Measurements from ENCODE around the gene NAT10.
"Not testable (repeated sequence)": the region's sequence is repeated elsewhere in the genome, so short reads cannot be mapped to it uniquely, and the experiment has no call there.

NAT10 gene

GRCh38 chr11:34091825-34092224 lies 13.6 kb upstream of the NAT10 start:
- H3K9me3 ChIP-seq (ENCODE audit: insufficient read depth, low read depth, low read length): no peaks in the 10 kb centered on the region
- no peak for DNase-seq
- no peaks in the 10 kb centered on the region for H3K4me1 ChIP-seq (ENCODE audit: control insufficient read depth in 1 of 2, insufficient read depth in 2 of 2, low read length in 2 of 2)
- no peak overlapping the region for H2AFZ ChIP-seq (ENCODE audit: insufficient read depth, low read length, poor library complexity)
- no peak overlapping the region for H3K27ac ChIP-seq (ENCODE audit: low read depth, low read length)
- no peak overlapping the region for H2BK12ac ChIP-seq (ENCODE audit: low read length)
- no peak overlapping the region for H3K4ac ChIP-seq (ENCODE audit: low read depth, low read length)
- H3K4me3 ChIP-seq (ENCODE audit: low read depth, low read length): no peak overlapping the region
- no peak overlapping the region for H3K9ac ChIP-seq (ENCODE audit: low read length)
- no CpG with 5 or more reads among the region's 1 CpG for WGBS (ENCODE audit: extremely low coverage, insufficient coverage, insufficient read length)
- no peak overlapping the region for H4K91ac ChIP-seq (ENCODE audit: low read depth, low read length)
- H4K8ac ChIP-seq (ENCODE audit: low read depth, low read length): no peak overlapping the region
- no peak overlapping the region for H2BK120ac ChIP-seq (ENCODE audit: insufficient read depth, low read length, poor library complexity)
- H2BK5ac ChIP-seq (ENCODE audit: low read depth, low read length, poor library complexity): no peak overlapping the region
- no peak overlapping the region for H2AK5ac ChIP-seq (ENCODE audit: low read length)
- H3K4me2 ChIP-seq (ENCODE audit: low read length): no peak overlapping the region
- no peaks in the 10 kb centered on the region for H3K79me2 ChIP-seq (ENCODE audit: control insufficient read depth, insufficient read depth, low read length, poor library complexity)
- no peak overlapping the region for H3K18ac ChIP-seq (ENCODE audit: low read length)
- H3K27me3 ChIP-seq (ENCODE audit: insufficient read depth, low read length): no peaks in the 10 kb centered on the region
- H3K14ac ChIP-seq (ENCODE audit: low read length): no peak overlapping the region
- no peak overlapping the region for H3K23ac ChIP-seq (ENCODE audit: low read length)
- peaks cover 40 to 58% of the 10 kb centered on the region in 2 experiments for H3K36me3 ChIP-seq (ENCODE audit: control insufficient read depth in 1 of 2, insufficient read depth in 2 of 2, low read length in 2 of 2)
- no peaks in the 10 kb centered on the region for H3K79me1 ChIP-seq (ENCODE audit: low read length)
- H4K12ac ChIP-seq (ENCODE audit: low read depth, low read length): no peak overlapping the region

GRCh38 chr11:34094900-34095299 lies 10.5 kb upstream of the NAT10 start:
- not testable (repeated sequence) for H3K79me2 ChIP-seq (ENCODE audit: control insufficient read depth, insufficient read depth, low read length, poor library complexity); H3K4ac ChIP-seq (ENCODE audit: low read depth, low read length); H3K79me1 ChIP-seq (ENCODE audit: low read length); H3K23ac ChIP-seq (ENCODE audit: low read length); H2AK5ac ChIP-seq (ENCODE audit: low read length); H4K8ac ChIP-seq (ENCODE audit: low read depth, low read length); H3K27ac ChIP-seq (ENCODE audit: low read depth, low read length); H3K4me2 ChIP-seq (ENCODE audit: low read length); H3K9ac ChIP-seq (ENCODE audit: low read length); H4K12ac ChIP-seq (ENCODE audit: low read depth, low read length); H4K91ac ChIP-seq (ENCODE audit: low read depth, low read length); H3K27me3 ChIP-seq (ENCODE audit: insufficient read depth, low read length); DNase-seq; H3K14ac ChIP-seq (ENCODE audit: low read length); H3K9me3 ChIP-seq (ENCODE audit: insufficient read depth, low read depth, low read length); H3K18ac ChIP-seq (ENCODE audit: low read length); H3K4me3 ChIP-seq (ENCODE audit: low read depth, low read length); H2BK5ac ChIP-seq (ENCODE audit: low read depth, low read length, poor library complexity); H2BK120ac ChIP-seq (ENCODE audit: insufficient read depth, low read length, poor library complexity); H2BK12ac ChIP-seq (ENCODE audit: low read length); H3K4me1 ChIP-seq (ENCODE audit: control insufficient read depth in 1 of 2, insufficient read depth in 2 of 2, low read length in 2 of 2); H2AFZ ChIP-seq (ENCODE audit: insufficient read depth, low read length, poor library complexity)
- H3K36me3 ChIP-seq (ENCODE audit: control insufficient read depth in 1 of 2, insufficient read depth in 2 of 2, low read length in 2 of 2): peaks cover 29 to 55% of the 10 kb centered on the region in 2 experiments
- WGBS (ENCODE audit: extremely low coverage, insufficient coverage, insufficient read length): no CpG with 5 or more reads among the region's 2 CpGs

- Histone ChIP-seq H3K18ac (ENCODE audit: low read length) (no peak overlapping the region), H3K79me2 (ENCODE audit: control insufficient read depth, insufficient read depth, low read length, poor library complexity) (no peaks in the 10 kb centered on the region), H3K23ac (ENCODE audit: low read length) (no peak overlapping the region), H2BK120ac (ENCODE audit: insufficient read depth, low read length, poor library complexity) (no peak overlapping the region), H3K9ac (ENCODE audit: low read length) (no peak overlapping the region), H3K36me3 (ENCODE audit: control insufficient read depth in 1 of 2, insufficient read depth in 2 of 2, low read length in 2 of 2) (peaks cover 17 to 28% of the 10 kb centered on the region in 2 experiments), H3K4ac (ENCODE audit: low read depth, low read length) (no peak overlapping the region), H3K4me3 (ENCODE audit: low read depth, low read length) (no peak overlapping the region), H4K8ac (ENCODE audit: low read depth, low read length) (no peak overlapping the region), H3K27ac (ENCODE audit: low read depth, low read length) (no peak overlapping the region), H3K4me2 (ENCODE audit: low read length) (no peak overlapping the region), H2AK5ac (ENCODE audit: low read length) (no peak overlapping the region), H3K9me3 (ENCODE audit: insufficient read depth, low read depth, low read length) (no peaks in the 10 kb centered on the region), H3K27me3 (ENCODE audit: insufficient read depth, low read length) (no peaks in the 10 kb centered on the region), H2BK12ac (ENCODE audit: low read length) (no peak overlapping the region), H4K12ac (ENCODE audit: low read depth, low read length) (no peak overlapping the region), H2AFZ (ENCODE audit: insufficient read depth, low read length, poor library complexity) (no peak overlapping the region), H4K91ac (ENCODE audit: low read depth, low read length) (no peak overlapping the region), H3K79me1 (ENCODE audit: low read length) (no peaks in the 10 kb centered on the region), H3K14ac (ENCODE audit: low read length) (no peak overlapping the region), H2BK5ac (ENCODE audit: low read depth, low read length, poor library complexity) (no peak overlapping the region), H3K4me1 (ENCODE audit: control insufficient read depth in 1 of 2, insufficient read depth in 2 of 2, low read length in 2 of 2) (no peaks in the 10 kb centered on the region)
- no peak for DNase-seq
- WGBS (ENCODE audit: extremely low coverage, insufficient coverage, insufficient read length): no CpG with 5 or more reads among the region's 2 CpGs
Measured at GRCh38 chr11:34098813-34099212, 6.6 kb upstream of the NAT10 start.

- Histone ChIP-seq H2BK12ac (ENCODE audit: low read length) (no peak overlapping the region), H2BK120ac (ENCODE audit: insufficient read depth, low read length, poor library complexity) (no peak overlapping the region), H3K18ac (ENCODE audit: low read length) (no peak overlapping the region), H3K79me1 (ENCODE audit: low read length) (peaks cover 2% of the 10 kb centered on the region), H4K8ac (ENCODE audit: low read depth, low read length) (peak overlapping the region; percentile 77), H3K79me2 (ENCODE audit: control insufficient read depth, insufficient read depth, low read length, poor library complexity) (peaks cover 3% of the 10 kb centered on the region), H2AK5ac (ENCODE audit: low read length) (no peak overlapping the region), H3K9ac (ENCODE audit: low read length) (no peak overlapping the region), H3K36me3 (ENCODE audit: control insufficient read depth in 1 of 2, insufficient read depth in 2 of 2, low read length in 2 of 2) (peaks cover 2 to 7% of the 10 kb centered on the region in 2 experiments), H3K4me1 (ENCODE audit: control insufficient read depth in 1 of 2, insufficient read depth in 2 of 2, low read length in 2 of 2) (peaks cover 0 to 6% of the 10 kb centered on the region in 2 experiments), H3K14ac (ENCODE audit: low read length) (no peak overlapping the region), H3K4ac (ENCODE audit: low read depth, low read length) (no peak overlapping the region), H3K27me3 (ENCODE audit: insufficient read depth, low read length) (no peaks in the 10 kb centered on the region), H2AFZ (ENCODE audit: insufficient read depth, low read length, poor library complexity) (no peak overlapping the region), H2BK5ac (ENCODE audit: low read depth, low read length, poor library complexity) (no peak overlapping the region), H3K9me3 (ENCODE audit: insufficient read depth, low read depth, low read length) (no peaks in the 10 kb centered on the region), H3K4me2 (ENCODE audit: low read length) (peak overlapping the region; percentile 84), H3K27ac (ENCODE audit: low read depth, low read length) (peak overlapping the region; percentile 73), H3K23ac (ENCODE audit: low read length) (no peak overlapping the region), H4K91ac (ENCODE audit: low read depth, low read length) (no peak overlapping the region), H4K12ac (ENCODE audit: low read depth, low read length) (no peak overlapping the region), H3K4me3 (ENCODE audit: low read depth, low read length) (peak overlapping the region; percentile 85)
- no CpG with 5 or more reads among the region's 6 CpGs for WGBS (ENCODE audit: extremely low coverage, insufficient coverage, insufficient read length)
- peak in 1 of 2 donors; percentile 3 for DNase-seq
Measured at GRCh38 chr11:34104680-34105078, 750 bp upstream of the NAT10 start.

Data from trophoblast cell (in vitro differentiated cells and primary cell).